HCT116 (cell line): ENCODE data around the gene PRICKLE1.

Experiments
- CBX3 ChIP-seq: IDR thresholded peaks from 2 replicates; pipeline ENCODE4 v1.6.1; 2012; ENCODE audit warnings: low read depth
- EZH2 ChIP-seq: fragments of 200-600 bp; sonication (generic); IDR thresholded peaks from 2 replicates; pipeline ENCODE4 v1.6.1; 2017; ENCODE audit warnings: antibody characterized with exemption, mixed run types
- EZH2phosphoT487 ChIP-seq: fragments of 200-600 bp; IDR thresholded peaks from 2 replicates; pipeline ENCODE4 v1.6.1; 2018; ENCODE audit warnings: antibody characterized with exemption, borderline replicate concordance
- FOSL1 ChIP-seq: IDR thresholded peaks from 2 replicates; pipeline ENCODE4 v1.6.1; 2012; ENCODE audit warnings: low read depth
- POLR2AphosphoS5 ChIP-seq: IDR thresholded peaks from 2 replicates; pipeline ENCODE4 v1.6.1; 2011; ENCODE audit warnings: mild to moderate bottlenecking, low read depth, low read length, moderate library complexity
- ZFX ChIP-seq: fragments of 450-650 bp; IDR thresholded peaks from 2 replicates; pipeline ENCODE4 v1.6.1; 2017
- TF ChIP-seq, protein P1 (sequence below), 3 experiments: fragments of 200-600 bp in 1 of 3; sonication (generic) in 1 of 3; IDR thresholded peaks in 2 of 3; conservative IDR thresholded peaks in 1 of 3; 2 replicates each; pipeline ENCODE4 v1.5.1; 2012 to 2017; ENCODE audit warnings: low read depth in 2 of 3, low read length in 2 of 3, antibody characterized with exemption in 1 of 3, borderline replicate concordance in 1 of 3, control low read depth in 1 of 3, mild to moderate bottlenecking in 1 of 3, mixed read lengths in 1 of 3, mixed run types in 1 of 3, moderate library complexity in 1 of 3; ENCODE audit not compliant: insufficient read depth in 1 of 3
- TF ChIP-seq, protein P2 (sequence below): IDR thresholded peaks from 2 replicates; pipeline ENCODE4 v1.6.1; 2012

DNA sequence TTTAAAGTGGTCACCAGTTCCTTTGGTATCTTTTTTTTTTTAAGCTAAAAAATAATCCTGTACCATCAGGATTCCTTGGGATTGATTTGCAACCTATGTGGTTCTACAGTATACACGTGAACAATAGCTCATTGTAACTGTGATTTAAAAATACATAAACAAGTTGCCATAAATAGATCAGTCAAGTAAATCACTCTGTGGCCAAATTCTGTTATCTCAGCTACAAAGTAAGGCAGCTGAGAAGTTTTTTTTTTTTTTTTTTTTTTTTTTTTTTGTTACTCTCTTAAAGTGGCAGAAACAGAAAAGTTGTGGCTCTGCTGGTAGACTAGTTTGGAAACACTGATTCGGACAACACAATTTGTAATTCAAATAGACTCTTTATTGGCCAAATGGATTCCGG lies 104.5 kb downstream of the PRICKLE1 start:
- TF ChIP-seq, protein P1, sequence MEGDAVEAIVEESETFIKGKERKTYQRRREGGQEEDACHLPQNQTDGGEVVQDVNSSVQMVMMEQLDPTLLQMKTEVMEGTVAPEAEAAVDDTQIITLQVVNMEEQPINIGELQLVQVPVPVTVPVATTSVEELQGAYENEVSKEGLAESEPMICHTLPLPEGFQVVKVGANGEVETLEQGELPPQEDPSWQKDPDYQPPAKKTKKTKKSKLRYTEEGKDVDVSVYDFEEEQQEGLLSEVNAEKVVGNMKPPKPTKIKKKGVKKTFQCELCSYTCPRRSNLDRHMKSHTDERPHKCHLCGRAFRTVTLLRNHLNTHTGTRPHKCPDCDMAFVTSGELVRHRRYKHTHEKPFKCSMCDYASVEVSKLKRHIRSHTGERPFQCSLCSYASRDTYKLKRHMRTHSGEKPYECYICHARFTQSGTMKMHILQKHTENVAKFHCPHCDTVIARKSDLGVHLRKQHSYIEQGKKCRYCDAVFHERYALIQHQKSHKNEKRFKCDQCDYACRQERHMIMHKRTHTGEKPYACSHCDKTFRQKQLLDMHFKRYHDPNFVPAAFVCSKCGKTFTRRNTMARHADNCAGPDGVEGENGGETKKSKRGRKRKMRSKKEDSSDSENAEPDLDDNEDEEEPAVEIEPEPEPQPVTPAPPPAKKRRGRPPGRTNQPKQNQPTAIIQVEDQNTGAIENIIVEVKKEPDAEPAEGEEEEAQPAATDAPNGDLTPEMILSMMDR (IDR thresholded peaks at IDR 0.05 in 2 of 3, conservative IDR thresholded peaks at IDR 0.05 in 1 of 3; ENCODE audit: borderline replicate concordance in 1 of 3, insufficient read depth in 1 of 3, low read depth in 2 of 3, low read length in 2 of 3), result no peak
- no peak for TF ChIP-seq EZH2
- TF ChIP-seq, protein P2, sequence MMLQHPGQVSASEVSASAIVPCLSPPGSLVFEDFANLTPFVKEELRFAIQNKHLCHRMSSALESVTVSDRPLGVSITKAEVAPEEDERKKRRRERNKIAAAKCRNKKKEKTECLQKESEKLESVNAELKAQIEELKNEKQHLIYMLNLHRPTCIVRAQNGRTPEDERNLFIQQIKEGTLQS, result no peak
- no peak for TF ChIP-seq FOSL1
- TF ChIP-seq EZH2phosphoT487, result no peak
- TF ChIP-seq ZFX, result no peak
- no peak for TF ChIP-seq CBX3
- no peak for TF ChIP-seq POLR2AphosphoS5
